HG03108 (cell line): ENCODE data around the gene FAM163A.

Experiments used
- ATAC-seq: cut with Tn5 transposase; IDR thresholded peaks from one replicate; pipeline ENCODE4 v1.9.1; 2021; ENCODE audit warnings: moderate library complexity; ENCODE audit not compliant: unreplicated experiment

The FAM163A gene

DNA sequence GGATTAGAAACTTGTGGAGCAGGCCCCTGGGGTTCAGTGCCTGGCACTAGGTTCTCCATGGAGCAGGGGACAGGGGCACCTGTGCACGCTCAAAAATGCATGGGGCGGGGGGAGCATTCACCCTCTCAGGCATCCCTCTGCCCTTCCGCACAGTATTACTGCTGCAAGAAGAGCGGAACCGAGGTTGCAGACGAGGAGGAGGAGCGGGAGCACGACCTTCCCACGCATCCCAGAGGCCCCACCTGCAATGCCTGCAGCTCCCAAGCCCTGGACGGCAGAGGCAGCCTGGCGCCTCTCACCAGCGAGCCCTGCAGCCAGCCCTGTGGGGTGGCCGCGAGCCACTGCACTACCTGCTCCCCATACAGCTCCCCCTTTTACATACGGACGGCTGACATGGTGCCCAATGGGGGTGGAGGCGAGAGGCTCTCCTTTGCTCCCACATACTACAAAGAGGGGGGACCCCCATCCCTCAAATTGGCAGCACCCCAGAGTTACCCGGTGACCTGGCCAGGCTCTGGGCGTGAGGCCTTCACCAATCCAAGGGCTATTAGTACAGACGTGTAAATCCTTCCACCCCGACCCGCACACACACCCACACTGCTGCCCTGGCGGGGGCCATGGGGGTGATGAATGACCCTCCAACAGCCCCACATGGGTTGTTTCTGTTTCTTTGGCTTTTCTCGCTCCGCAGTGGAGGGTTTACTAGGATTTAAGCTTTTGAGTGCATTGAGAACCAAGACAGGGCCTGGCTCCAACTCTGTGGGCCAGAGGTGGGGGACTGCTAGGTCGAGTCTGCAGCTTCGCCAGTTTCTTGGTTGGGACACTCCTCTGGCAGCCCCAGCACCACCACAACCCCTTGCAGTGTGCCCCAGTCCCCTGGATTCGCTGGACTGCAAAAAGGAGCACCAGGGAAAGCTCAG is 70.8 kb downstream of the FAM163A start:
- ATAC-seq, result no peak

DNA sequence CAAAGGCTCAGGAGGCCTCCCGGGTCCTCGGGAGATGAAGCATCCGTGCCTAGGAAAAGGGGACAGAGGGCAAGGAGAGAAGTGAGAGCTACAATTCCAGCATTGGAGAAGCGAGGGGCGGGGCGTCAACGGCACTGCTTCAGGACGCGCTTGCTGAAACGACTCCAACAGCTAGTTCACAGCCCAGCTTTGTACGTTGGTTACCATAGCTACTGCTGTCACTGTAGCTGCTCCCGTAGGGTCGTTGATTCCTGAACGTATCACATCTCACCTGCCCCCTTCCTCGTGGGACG is 71.4 kb downstream of the FAM163A start:
- ATAC-seq, result peak; percentile 26

DNA sequence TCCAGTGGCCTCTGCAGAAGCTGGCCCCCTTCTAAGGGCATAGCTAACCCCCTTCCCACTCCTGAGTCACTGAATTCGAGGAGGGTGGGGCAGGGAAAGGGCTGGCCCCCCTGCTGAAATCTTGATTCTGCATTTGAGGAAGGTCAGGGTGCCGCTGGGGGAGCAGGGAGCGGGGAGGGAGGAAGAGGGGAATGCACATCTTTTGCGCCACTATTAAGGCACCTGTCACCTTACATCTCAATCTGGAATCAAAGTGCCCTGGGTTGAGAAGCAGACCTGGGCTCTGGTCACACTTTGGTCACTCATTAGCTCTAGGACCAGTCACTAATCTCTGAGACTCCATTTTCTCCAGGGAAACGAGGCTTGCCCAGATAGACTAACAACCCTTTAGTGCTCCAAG is 72.5 kb downstream of the FAM163A start:
- ATAC-seq, result no peak

- ATAC-seq, result no peak
Measured at GRCh38 chr1:179816196-179816960, 73.3 kb downstream of the FAM163A start.

DNA sequence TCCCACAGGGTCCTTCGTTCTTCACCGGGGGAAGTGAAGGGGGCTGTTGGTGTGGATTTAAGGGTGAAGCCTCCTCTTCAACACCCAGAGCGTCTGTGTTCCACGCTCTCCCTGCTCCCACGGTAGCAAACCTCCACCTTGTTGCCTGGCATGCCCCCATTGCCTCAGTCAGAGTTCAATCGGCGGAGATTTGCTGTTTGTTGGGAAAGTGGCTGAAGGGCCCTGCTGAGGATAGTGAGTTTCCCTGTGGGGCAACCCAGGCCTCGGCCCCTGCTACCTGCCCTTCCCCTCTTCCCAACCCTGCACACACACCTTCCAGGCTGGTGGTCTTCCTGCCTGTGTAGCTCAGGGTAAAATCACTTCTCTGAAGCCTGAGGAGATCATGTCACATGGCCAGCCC is 74.0 kb downstream of the FAM163A start:
- no peak for ATAC-seq

DNA sequence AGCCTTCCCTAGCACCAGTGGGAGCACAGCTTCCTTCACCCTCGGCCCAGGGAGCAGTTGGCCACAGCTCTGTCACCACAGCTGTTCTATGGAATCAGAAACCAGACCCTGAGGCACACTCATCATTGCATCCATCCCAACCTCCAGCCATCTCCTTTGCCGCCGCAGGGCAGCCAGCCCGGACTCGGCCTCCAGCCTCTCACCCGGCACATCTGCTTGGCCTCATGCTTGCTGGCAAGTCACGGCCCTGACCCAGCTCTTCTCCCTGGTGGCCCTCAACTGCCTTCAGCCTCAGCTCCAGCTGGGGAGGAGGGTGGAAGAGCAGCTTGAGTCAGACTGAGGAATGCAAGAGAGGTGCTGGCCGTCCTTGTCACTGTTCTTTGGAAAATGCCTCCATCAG is 74.7 kb downstream of the FAM163A start:
- ATAC-seq, result no peak

DNA sequence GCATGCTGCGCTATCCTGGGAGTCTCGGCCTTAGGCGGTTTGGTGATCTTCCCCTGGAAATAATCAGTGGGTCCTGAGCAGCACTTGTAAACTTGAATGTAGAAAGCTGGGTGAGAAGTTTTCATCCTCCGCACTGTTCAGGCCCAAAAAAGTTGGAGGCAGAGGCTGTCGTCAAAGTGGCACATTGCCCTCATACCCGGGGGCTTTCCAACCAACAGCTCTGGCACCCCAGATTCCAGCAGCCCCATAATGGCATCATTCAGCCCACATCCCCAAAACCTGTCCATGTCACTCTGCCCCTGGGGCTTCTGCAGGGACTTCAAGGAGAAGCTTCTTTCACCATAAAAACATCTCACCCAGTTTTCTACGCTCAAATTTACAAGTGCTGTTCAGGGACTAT is 75.2 kb downstream of the FAM163A start:
- ATAC-seq, result no peak

DNA sequence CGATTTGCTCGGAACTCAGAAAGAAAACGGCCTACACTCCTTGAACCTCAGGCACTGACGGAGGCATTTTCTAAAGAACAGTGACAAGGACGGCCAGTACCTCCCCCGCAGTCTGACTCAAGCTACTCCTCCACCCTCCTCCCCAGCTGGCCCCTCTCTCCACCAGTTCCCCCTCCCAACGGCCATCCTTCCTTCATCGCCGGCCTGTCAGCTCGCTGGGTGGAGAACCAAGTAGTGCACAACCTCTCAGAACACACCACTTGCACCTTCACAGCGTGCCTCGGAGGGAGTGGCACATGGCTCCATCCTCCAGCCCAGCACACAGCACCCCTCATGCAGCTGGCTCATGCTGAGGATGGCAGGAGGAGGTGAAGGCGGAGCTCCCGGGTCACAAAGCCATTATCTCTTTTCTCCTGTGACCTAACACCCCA is 75.7 kb downstream of the FAM163A start:
- no peak for ATAC-seq

DNA sequence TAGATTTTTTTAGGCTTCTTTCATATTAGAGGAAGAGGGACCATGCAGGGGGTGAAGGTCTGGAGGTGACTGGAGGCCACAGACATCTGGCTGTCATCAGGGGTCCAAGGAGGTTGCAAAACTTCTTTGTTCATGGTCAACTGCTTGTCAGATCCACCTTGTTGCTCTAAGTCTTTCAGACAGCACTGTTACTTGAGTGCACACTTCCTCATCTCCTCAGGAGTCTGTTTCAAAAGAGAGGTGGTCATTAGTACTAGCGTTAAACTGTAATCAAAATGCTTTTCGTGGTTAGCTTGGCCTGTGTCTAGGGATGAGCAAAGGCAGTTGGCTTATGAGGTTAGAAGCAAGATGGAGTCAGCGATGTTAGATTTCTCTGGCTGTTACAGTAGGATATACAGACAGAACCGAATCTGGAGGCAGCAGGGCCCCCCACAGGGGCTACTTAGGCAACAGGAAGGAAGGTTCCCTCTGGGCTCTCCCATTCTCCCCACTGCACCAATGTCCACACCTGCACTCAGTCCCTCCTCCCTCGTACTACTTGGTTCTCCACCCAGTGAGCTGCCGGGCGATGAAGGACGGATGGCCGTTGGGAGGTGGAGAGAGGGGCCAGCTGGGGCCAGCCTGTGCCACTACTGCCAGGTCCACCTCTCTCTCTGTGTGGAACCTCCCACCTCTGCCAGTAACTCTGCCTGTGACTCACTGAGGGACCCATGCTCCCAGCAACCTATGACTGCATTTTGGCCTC is 77.3 kb downstream of the FAM163A start:
- no peak for ATAC-seq

- no peak for ATAC-seq
Measured at GRCh38 chr1:179821524-179821923, 78.4 kb downstream of the FAM163A start.

GRCh38 chr1:179822065-179822464 is 79.0 kb downstream of the FAM163A start:
- no peak for ATAC-seq

GRCh38 chr1:179823693-179824092 is 80.6 kb downstream of the FAM163A start:
- ATAC-seq, result no peak

GRCh38 chr1:179824265-179824664 is 81.2 kb downstream of the FAM163A start:
- no peak for ATAC-seq

GRCh38 chr1:179825206-179825605 is 82.1 kb downstream of the FAM163A start:
- ATAC-seq, result no peak

GRCh38 chr1:179825798-179826460 is 82.8 kb downstream of the FAM163A start:
- no peak for ATAC-seq

DNA sequence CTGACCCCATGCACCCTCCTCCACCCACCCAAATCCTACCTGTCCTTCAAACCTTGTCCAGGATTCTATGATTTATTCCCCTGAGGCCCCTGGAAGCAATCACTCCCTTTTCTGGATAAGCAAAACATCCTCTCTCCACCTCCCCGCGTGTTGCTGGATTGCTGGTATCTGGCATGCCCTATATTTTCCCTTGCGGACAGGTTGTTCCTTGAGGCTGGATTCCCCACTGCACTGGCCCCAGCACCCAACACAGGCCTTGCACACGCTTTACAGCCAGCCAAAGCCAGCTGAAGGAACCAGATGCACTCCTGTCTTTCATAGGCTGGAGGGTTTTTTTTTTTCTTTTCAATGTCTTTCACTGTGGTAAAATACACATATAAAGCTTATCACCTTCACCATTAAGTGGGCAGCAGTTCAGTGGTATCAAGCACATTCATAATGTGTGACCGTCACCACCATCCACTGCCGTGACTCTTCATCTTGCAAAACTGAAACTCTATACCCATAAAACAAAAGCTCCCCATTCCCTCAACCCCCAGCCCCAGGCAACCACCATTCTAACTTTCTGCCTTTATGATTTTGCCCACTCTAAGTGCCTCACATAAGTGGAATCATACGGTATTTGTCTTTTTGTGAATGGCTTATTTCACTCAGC is 83.7 kb downstream of the FAM163A start:
- no peak for ATAC-seq

DNA sequence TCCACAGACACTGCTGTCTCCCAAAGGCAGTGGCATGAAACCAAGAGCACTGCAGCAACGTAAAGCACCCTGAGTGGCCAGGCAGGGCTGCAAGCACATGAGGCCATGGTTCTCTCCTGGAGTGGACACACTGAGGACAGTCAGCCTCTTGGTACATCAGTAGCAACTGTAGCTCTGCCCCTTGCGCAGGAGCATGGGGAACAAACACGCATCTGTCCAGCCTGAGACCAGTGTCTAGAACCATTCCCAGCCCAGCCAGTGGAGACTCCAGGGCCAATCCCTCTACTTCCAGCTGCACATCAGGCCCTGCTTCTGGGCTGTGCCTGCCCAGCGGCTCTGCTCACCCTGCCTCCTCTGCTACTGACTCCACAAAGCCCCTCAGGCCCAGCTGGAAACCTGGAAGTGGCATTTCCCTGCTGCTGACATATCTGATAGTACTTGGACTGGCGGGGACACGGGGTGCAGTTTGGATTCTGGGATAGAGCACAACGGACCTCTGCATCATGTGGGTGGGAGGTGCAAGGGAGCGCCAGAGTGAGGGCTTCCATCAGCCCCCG is 85.5 kb downstream of the FAM163A start:
- no peak for ATAC-seq

GRCh38 chr1:179831225-179831624 is 88.1 kb downstream of the FAM163A start:
- ATAC-seq, result no peak

GRCh38 chr1:179831852-179832699 is 89.0 kb downstream of the FAM163A start:
- ATAC-seq, result no peak
